ENCODE data around the gene CFAP206.

- no peak for TF ChIP-seq POLR2AphosphoS5 (IDR thresholded peaks at IDR 0.05)
- TF ChIP-seq CTCF (IDR thresholded peaks at IDR 0.05), result no peak
- TF ChIP-seq POLR2A (IDR thresholded peaks at IDR 0.05), result no peak
Measured at GRCh38 chr6:87378947-87379346, 28.8 kb upstream of the CFAP206 start.
